ENCODE data around the gene CTNND2. TPM values are rescaled to one million over a fixed set of nuclear protein-coding genes. Genes with fewer than 3 reads are reported as not detected.

Gene CTNND2
- total RNA-seq, 1 experiment from 2014 or later: not detected

DNA sequence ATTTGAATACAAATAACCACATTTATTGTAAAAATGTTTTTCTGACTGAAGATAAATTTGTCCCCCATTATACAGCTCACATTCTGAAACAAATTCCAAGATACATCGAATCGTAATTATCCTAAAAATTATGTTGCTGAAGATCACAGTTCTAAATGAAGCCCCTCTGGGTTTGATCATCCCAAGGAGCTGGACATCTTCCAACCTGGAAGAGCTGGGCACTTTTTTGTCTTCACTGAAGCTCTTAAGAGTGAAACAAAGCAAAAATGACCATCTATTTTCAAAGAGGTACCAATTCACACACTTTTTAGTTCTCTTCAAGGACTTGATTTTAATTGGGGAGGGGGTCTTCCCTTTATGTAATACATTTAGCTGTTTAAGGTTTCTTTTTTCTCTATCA, 5.5 kb downstream of the CTNND2 start:
- DNase-seq: no peak
- no peaks in the 10 kb centered on the region for H3K9me3 ChIP-seq (replicated peaks)
- H3K36me3 ChIP-seq: no peaks in the 10 kb centered on the region
- no peak overlapping the region for H3K4me3 ChIP-seq
- H3K27ac ChIP-seq: no peak overlapping the region
- no peaks in the 10 kb centered on the region for H3K27me3 ChIP-seq
- no peaks in the 10 kb centered on the region for H3K4me1 ChIP-seq

DNA sequence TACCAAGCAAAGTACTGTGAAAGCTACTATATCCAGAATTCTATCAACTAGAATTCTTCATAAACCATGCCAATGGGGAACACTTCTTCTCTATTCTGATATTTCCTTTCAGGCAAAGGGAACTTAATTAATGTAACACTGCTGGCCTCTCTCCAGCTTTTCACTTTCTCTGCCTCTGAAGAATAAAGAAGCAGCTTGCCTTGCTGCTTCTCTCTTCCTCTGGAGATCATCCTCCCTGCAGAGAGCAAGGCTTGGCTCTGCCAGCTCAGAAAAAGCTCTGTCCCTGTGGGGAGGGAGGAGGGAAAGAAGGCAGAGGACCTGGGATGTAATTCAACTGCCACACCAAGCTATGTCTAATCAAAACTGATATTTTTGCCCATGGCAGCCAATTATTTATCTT, 6.5 kb downstream of the CTNND2 start:
- no peak for DNase-seq
- H3K27ac ChIP-seq: no peak overlapping the region
- H3K27me3 ChIP-seq: no peaks in the 10 kb centered on the region
- H3K9me3 ChIP-seq (replicated peaks): no peaks in the 10 kb centered on the region
- H3K4me1 ChIP-seq: no peaks in the 10 kb centered on the region
- no peak overlapping the region for H3K4me3 ChIP-seq
- H3K36me3 ChIP-seq: no peaks in the 10 kb centered on the region

DNA sequence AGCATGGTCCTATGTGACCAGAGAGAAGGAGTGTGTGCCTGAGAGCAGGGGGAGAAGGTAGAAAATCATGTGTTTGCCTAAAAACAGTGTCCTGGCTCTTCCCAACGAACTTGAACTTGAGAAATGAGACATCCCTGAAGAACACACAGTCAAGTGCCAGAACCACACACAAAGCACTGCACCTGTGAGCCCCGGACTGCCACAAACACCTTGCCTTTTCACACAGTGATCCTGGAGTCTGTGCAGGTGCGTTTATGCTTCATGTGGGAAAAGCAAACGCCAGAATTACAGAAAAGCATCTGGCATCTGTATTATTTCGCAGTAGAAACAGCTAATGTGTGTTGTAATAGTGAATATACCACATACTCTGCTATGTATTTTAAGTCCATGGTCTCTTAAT, 9.3 kb downstream of the CTNND2 start:
- no peak for DNase-seq
- Histone ChIP-seq H3K27me3 (no peaks in the 10 kb centered on the region), H3K27ac (no peak overlapping the region), H3K36me3 (no peaks in the 10 kb centered on the region), H3K9me3 (replicated peaks) (no peaks in the 10 kb centered on the region), H3K4me1 (no peaks in the 10 kb centered on the region), H3K4me3 (no peak overlapping the region)

DNA sequence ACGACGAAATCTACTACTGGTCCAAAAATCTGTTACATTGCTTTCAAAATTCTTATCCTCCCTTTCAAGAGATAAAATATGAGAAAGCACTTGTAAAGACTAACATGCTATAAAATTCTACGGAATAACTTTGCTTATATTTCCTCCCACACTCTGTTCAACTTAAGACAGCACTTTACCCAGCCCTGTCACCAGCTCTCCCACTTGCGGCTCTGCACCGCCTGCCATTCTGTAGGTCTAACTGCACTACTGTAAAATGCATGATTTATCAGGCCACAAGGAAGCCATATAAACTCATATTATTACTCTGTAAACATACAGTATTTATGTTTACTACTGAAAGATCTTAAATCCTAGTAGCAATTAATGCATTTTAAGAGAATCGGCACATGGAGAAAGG, 11.4 kb downstream of the CTNND2 start:
- Histone ChIP-seq H3K36me3 (no peaks in the 10 kb centered on the region), H3K4me1 (no peaks in the 10 kb centered on the region), H3K27ac (no peak overlapping the region), H3K9me3 (replicated peaks) (no peaks in the 10 kb centered on the region), H3K27me3 (no peaks in the 10 kb centered on the region), H3K4me3 (no peak overlapping the region)
- DNase-seq: no peak

DNA sequence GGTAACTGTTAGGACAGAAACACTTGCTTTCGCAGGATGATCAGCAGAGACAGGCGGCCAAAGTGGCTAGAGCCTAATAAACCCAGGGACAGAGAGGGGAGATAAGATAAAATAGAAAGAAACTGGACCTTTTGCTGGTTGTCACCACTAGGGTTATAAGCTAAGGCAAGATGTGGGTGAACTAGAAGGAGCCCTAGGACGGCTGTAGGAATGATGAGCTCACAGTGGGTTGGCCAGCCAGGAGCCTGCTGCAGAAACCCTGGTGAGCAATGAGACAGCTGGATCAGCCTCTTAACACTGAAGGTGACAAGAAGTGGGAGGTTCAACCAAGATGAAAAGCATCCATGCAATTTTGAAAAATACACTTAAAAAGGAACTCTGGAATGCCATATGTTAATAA, 13.5 kb downstream of the CTNND2 start:
- Histone ChIP-seq H3K36me3 (no peaks in the 10 kb centered on the region), H3K27ac (no peak overlapping the region), H3K4me3 (no peak overlapping the region), H3K27me3 (no peaks in the 10 kb centered on the region), H3K4me1 (no peaks in the 10 kb centered on the region), H3K9me3 (replicated peaks) (no peaks in the 10 kb centered on the region)
- no peak for DNase-seq

DNA sequence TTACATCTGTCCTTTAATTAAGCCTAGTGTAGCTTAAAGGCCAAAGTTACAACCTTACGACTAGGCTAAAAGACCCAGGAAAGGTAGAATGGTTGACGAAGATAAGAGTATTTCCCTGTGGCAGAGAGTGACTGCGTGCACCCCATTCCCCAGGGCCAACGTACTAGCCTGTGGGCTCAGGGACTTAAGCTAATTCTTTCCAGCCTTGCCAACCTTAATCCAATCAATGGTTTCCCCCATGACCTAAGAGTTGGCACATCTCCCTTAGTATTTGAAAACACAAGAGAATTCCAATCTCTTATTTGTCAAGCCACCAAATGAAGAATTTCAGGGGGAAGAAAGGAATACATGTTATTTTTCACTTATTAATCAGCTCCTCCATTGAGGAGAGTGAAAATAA, 16.0 kb downstream of the CTNND2 start:
- DNase-seq: no peak
- H3K4me1 ChIP-seq: no peaks in the 10 kb centered on the region
- no peak overlapping the region for H3K4me3 ChIP-seq
- H3K9me3 ChIP-seq (replicated peaks): no peaks in the 10 kb centered on the region
- no peak overlapping the region for H3K27ac ChIP-seq
- no peaks in the 10 kb centered on the region for H3K36me3 ChIP-seq
- H3K27me3 ChIP-seq: no peaks in the 10 kb centered on the region

DNA sequence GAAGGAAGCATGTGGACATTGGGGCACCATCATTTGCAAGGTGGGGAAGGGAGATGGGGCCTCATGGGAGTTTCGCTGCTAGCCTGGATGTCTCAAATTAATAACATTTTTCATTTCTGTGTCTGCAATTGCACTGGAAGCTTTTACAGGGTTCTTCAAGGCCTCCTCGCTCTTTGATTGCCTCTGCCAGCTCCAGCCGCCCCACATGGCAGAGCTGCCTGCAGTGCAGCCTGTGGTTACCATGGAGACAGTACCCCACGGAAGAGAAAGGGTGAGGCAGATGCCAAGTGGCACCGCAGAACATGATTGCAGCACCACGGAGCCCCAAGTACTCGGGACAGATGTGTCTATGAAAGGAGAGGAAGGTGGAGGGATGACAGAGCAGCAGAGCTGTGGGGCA, 25.4 kb downstream of the CTNND2 start:
- H3K36me3 ChIP-seq: no peaks in the 10 kb centered on the region
- H3K4me3 ChIP-seq: no peak overlapping the region
- no peaks in the 10 kb centered on the region for H3K4me1 ChIP-seq
- H3K27me3 ChIP-seq: no peaks in the 10 kb centered on the region
- H3K27ac ChIP-seq: no peak overlapping the region
- DNase-seq: no peak
- no peaks in the 10 kb centered on the region for H3K9me3 ChIP-seq (replicated peaks)

DNA sequence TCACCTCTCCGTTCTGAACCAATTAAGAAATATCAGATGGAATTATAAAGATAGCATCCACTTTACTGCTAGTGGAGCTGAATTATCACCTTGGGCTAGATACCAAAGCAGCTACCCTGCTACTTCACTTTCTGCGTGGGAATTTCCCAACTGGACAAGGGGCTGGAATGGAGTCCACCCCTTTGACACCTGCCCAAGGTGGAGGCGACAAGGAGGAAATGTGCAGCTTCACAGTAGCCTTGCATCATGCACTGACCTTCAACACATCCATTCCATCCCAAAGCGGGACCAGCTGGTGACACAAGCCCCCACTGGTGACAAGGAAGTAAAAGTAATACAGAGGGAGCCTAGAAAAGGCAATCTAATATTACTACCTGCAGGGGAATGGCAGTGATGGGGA, 30.7 kb downstream of the CTNND2 start:
- H3K36me3 ChIP-seq: no peaks in the 10 kb centered on the region
- H3K9me3 ChIP-seq (replicated peaks): no peaks in the 10 kb centered on the region
- H3K27me3 ChIP-seq: no peaks in the 10 kb centered on the region
- H3K4me1 ChIP-seq: no peaks in the 10 kb centered on the region
- H3K4me3 ChIP-seq: no peak overlapping the region
- no peak for DNase-seq
- H3K27ac ChIP-seq: no peak overlapping the region

DNA sequence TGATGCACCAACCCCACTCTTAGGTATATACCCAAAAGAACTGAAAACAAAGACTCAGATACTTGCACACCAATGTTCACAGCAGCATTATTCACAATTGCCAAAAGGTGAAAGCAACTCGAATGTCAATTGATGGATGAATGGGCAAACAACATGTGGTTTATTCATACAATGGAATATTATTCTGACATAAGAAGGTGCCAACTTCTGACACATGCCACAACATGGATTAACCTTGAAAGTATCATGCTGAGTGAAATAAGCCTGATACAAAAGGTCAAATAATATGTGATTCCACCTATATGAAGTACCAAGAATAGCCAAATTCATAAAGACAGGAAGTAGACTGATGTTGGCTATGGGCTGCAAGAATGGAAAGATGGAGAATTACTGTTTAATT, 35.0 kb downstream of the CTNND2 start:
- Histone ChIP-seq H3K36me3 (no peaks in the 10 kb centered on the region), H3K9me3 (replicated peaks) (no peaks in the 10 kb centered on the region), H3K27me3 (no peaks in the 10 kb centered on the region), H3K4me3 (no peak overlapping the region), H3K4me1 (no peaks in the 10 kb centered on the region), H3K27ac (no peak overlapping the region)
- DNase-seq: no peak

DNA sequence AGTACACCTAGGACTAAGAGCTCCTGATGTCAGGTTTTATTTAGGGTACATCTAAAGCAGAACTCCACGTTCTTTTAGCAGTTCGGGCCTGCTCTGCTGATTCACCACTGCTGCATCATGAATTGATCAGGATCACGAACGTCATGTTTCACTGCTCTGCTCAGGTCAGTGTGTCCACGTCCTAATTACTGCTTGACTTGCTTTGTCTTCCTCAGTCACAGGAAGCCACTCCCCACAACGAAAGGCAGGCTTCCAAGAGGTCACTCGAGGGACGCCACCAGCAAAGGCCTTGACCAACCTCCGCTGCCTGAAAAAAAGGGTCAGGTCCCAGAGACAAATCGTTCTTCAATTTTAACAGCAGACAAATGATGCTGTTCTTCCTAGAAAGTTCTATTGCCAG, 40.3 kb downstream of the CTNND2 start:
- DNase-seq: no peak
- no peaks in the 10 kb centered on the region for H3K27me3 ChIP-seq
- H3K27ac ChIP-seq: no peak overlapping the region
- no peaks in the 10 kb centered on the region for H3K4me1 ChIP-seq
- no peaks in the 10 kb centered on the region for H3K9me3 ChIP-seq (replicated peaks)
- no peak overlapping the region for H3K4me3 ChIP-seq
- no peaks in the 10 kb centered on the region for H3K36me3 ChIP-seq

DNA sequence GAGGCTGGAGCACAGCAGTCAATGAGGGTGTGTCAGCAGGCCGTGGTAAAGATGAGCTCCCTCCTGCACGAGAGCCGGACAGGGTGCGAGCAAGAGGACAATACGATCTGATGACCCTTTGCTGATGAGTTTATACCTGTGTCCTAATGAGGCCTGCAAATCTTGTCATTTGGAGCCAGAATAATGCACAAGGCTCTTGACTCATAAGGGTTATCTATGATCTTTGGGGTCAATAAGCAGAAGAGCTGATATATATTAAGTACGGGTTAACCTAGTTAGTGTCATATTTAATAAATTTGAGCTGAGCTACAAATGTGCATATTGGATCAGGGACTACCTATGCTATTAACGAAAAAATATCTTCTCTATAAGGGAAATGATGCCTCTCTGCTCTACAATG, 46.9 kb downstream of the CTNND2 start:
- no peak for DNase-seq
- Histone ChIP-seq H3K4me1 (no peaks in the 10 kb centered on the region), H3K27me3 (no peaks in the 10 kb centered on the region), H3K9me3 (replicated peaks) (no peaks in the 10 kb centered on the region), H3K36me3 (no peaks in the 10 kb centered on the region), H3K4me3 (no peak overlapping the region), H3K27ac (no peak overlapping the region)

DNA sequence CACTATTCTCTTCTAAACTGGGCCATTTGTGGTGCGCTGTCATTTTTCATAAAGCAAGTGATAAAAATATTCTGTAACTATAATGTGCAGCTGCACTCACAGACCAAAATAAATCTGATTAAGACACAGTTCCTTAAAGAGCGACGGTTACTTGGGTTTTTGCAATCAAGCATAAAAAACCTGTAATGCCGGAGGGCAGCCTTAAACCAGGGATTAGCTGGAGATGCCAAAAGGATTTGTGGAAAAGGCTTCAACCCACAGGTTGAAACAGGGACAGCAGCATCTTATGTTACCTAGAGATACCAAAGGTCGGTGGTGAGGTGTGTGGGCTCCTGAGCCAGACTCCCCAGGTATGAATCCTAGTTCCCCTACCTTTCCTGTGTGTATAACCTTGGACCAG, 49.3 kb downstream of the CTNND2 start:
- DNase-seq: peak in 1 of 2 experiments; percentile 2
- H3K4me3 ChIP-seq: no peak overlapping the region
- H3K27me3 ChIP-seq: no peaks in the 10 kb centered on the region
- H3K36me3 ChIP-seq: no peaks in the 10 kb centered on the region
- H3K4me1 ChIP-seq: peaks cover 5% of the 10 kb centered on the region; the same call in 1 of the 2 replicates
- H3K9me3 ChIP-seq (replicated peaks): no peaks in the 10 kb centered on the region
- no peak overlapping the region for H3K27ac ChIP-seq

DNA sequence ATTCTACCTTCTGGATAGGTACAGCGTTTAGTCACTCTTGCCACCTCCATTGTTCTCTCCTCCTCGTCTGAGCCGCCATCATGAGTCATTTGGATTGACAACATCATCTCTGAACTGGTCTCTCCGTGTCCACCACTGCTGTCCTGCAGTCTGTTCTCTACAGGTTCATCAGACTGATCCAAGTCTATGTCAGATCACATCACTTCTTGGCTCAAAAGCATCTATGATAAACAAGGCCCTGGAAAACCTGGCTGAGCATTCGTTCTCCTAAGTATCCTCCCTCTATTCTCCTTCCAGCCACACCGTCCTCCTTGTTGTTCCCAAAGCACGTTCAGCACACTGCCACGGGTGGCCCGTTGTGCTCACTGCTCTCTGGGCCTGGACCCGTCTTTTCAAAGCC, 50.5 kb downstream of the CTNND2 start:
- H3K9me3 ChIP-seq (replicated peaks): no peaks in the 10 kb centered on the region
- no peak overlapping the region for H3K4me3 ChIP-seq
- H3K36me3 ChIP-seq: no peaks in the 10 kb centered on the region
- peaks cover 5% of the 10 kb centered on the region; the same call in 1 of the 2 replicates for H3K4me1 ChIP-seq
- no peak overlapping the region for H3K27ac ChIP-seq
- H3K27me3 ChIP-seq: no peaks in the 10 kb centered on the region
- no peak for DNase-seq

DNA sequence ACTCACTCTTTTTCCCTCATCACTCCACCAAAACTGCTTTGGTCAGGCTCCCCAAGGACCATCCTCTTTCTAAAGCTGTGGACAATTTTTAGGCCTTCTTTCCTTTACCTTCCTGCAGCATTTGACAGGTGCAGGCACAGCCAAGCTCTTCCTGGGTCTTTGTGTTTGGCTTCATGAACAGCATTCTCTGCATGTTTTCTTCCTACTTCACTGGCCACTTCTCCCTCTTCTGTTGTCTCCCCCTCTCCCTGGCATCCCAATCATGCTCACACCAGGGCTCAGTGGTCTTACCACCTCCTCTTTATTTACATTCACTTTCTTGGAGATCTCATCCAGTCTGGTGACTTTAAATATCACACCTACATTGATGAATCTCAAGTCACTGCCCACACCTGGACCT, 51.1 kb downstream of the CTNND2 start:
- Histone ChIP-seq H3K4me1 (peaks cover 5% of the 10 kb centered on the region; the same call in 1 of the 2 replicates), H3K9me3 (replicated peaks) (no peaks in the 10 kb centered on the region), H3K27ac (no peak overlapping the region), H3K27me3 (no peaks in the 10 kb centered on the region), H3K36me3 (no peaks in the 10 kb centered on the region), H3K4me3 (no peak overlapping the region)
- DNase-seq: no peak

DNA sequence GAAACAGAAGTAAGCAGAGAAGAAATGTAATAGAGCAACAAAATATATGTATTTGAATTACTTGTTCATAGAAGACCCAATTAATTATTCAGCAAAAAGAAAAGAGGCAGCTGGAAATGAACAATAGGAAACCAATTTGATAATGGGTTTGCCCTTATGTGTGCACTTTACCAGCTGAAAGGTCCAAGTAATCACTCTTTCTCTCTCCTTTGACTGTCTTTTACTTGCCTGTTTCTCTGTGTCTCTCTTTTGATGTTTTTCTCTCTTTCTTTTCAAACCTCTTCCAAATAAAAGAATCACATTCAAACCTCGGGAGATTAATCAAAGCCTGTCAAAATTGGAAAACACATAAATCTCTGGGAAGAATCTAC, 51.5 kb downstream of the CTNND2 start:
- H3K9me3 ChIP-seq (replicated peaks): no peaks in the 10 kb centered on the region

DNA sequence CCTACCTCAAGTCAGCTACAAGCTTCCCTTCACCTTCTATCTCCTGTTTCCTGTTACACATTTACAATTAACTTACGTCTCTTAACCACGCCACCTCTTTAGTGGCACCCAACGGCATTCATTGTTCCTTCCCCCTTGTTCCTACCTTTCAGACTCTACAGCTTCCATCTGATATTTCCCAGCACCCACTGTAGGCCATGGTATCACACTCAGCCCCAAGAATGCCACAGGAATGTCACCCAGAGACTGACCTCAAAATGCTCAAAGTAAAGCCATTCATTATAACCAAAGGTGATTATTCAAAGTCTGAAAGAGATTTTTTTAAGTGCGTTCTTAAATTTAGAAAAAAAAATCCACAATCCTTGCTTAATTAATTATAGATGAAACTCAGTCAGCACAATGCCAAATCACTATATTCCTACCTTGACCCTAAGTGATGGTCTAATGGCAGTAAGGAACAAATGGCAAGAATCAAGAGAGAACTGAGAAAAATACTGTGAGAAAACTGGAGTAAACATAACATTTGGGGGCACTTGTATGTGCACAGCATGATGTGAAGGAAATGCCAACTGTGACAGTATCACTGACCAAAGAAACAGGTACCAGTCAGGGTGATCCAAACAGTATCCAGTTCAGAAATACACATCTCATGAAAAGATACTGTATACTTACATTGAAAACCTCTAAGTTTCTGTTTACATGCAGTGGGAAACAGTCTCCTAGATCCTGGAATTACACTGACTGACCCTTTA, 52.1 kb downstream of the CTNND2 start:
- Histone ChIP-seq H3K27ac (no peak overlapping the region), H3K9me3 (replicated peaks) (no peaks in the 10 kb centered on the region), H3K27me3 (no peaks in the 10 kb centered on the region), H3K36me3 (no peaks in the 10 kb centered on the region), H3K4me1 (peaks cover 5% of the 10 kb centered on the region; the same call in 1 of the 2 replicates), H3K4me3 (no peak overlapping the region)
- peak in 1 of 2 experiments; percentile 3 for DNase-seq

More for the DNA sequence above, 51.5 kb downstream of the CTNND2 start:
- H3K4me3 ChIP-seq: no peak overlapping the region
- peaks cover 5% of the 10 kb centered on the region; the same call in 1 of the 2 replicates for H3K4me1 ChIP-seq
- no peak for DNase-seq
- no peaks in the 10 kb centered on the region for H3K27me3 ChIP-seq
- H3K27ac ChIP-seq: no peak overlapping the region
- H3K36me3 ChIP-seq: no peaks in the 10 kb centered on the region

All from SJCRH30 (cell line).